Transverse colon (tissue), 4 donors: ENCODE results near the gene LARGE1. TPM values are rescaled to one million over a fixed set of nuclear protein-coding genes. Genes with fewer than 3 reads are reported as not detected.

Experiments used
- DNase-seq: peaks from one replicate; pipeline ENCODE4 v3.0.0-alpha.2; 2019
- H3K27ac ChIP-seq, 4 donors: fragments of 200-600 bp; sonication (generic); 2 replicates each; pipeline ENCODE4 v1.5.1; 2016 to 2018; ENCODE audit warnings: inconsistent platforms in 4 of 4
- H3K27me3 ChIP-seq: fragments of 200-600 bp; sonication (generic); 2 replicates; pipeline ENCODE4 v1.5.1; 2017; ENCODE audit warnings: inconsistent platforms
- H3K36me3 ChIP-seq, 4 donors: fragments of 200-600 bp; sonication (generic); 2 replicates each; pipeline ENCODE4 v1.5.1; 2017 to 2019; ENCODE audit warnings: inconsistent platforms in 4 of 4
- H3K4me1 ChIP-seq, 4 donors: fragments of 200-600 bp; sonication (generic); 2 replicates each; pipeline ENCODE4 v1.5.1; 2017 to 2020; ENCODE audit warnings: inconsistent platforms in 4 of 4
- H3K4me3 ChIP-seq, 4 donors: fragments of 200-600 bp; sonication (generic); 1 replicate in 1 of 4; 2 replicates in 3 of 4; pipeline versions ENCODE4 v1.5.1 to v1.6.1; 2017 to 2019; ENCODE audit warnings: inconsistent platforms in 4 of 4
- H3K9me3 ChIP-seq, 2 donors: fragments of 200-600 bp; sonication (generic); 2 replicates each; pipeline ENCODE4 v1.5.1; 2017 to 2019; ENCODE audit warnings: inconsistent platforms in 2 of 2
- EP300 ChIP-seq: sonication (generic); formaldehyde crosslinking; IDR thresholded peaks from one replicate; pipeline ENCODE4 v1.6.1; 2017; ENCODE audit warnings: antibody characterized with exemption, low read depth
- POLR2A ChIP-seq: fragments of 450-650 bp; IDR thresholded peaks from one replicate; pipeline ENCODE4 v1.6.1; 2016; ENCODE audit warnings: antibody characterized with exemption, mild to moderate bottlenecking, moderate library complexity
- POLR2AphosphoS5 ChIP-seq, 3 donors: sonication (generic); formaldehyde crosslinking; IDR thresholded peaks; one replicate each; pipeline ENCODE4 v1.6.1; 2016; ENCODE audit warnings: antibody characterized with exemption in 3 of 3
- WGBS, 2 donors: methylation state at CpG; one replicate each; pipeline ENCODE4 v1.1.5; 2018; ENCODE audit warnings: low coverage in 1 of 2; 5-methylcytosine and 5-hydroxymethylcytosine counted together
- in situ Hi-C, 4 donors: fragments of 200-750 bp; cut with MboI; loops; one replicate each; pipeline versions ENCODE4 v1.15.0 to v1.15.1; 2017; ENCODE audit warnings: low sequenced_read_pairs in 3 of 4, low pct_ligation_motif_present in 1 of 4, low pct_unique_long_range_greater_than_20kb in 1 of 4
- intact Hi-C: fragments of 100-400 bp; cut with DNase I; formaldehyde crosslinking; loops from one replicate; pipeline ENCODE4 v1.15.1; 2023; ENCODE audit warnings: low total_unique reads
- total RNA-seq, 4 donors: library from RNA; depleted of rRNA; stranded (reverse); fragments of >200 nt; gene quantifications; one replicate each; pipeline ENCODE4 v1.1.0, GENCODE V29; 2016
- TF ChIP-seq, protein P1 (sequence below), 5 experiments: fragments of 200-600 bp in 3 of 5; fragments of 450-650 bp in 2 of 5; sonication (generic) in 3 of 5; IDR thresholded peaks; 1 replicate in 2 of 5; 2 replicates in 3 of 5; pipeline ENCODE4 v1.5.1; 2016 to 2017; ENCODE audit warnings: antibody characterized with exemption in 5 of 5, inconsistent platforms in 3 of 5, mild to moderate bottlenecking in 2 of 5, moderate library complexity in 1 of 5

Gene LARGE1
- total RNA-seq, 4 donors from 2014 or later = 46.5 to 304 (median 80.5) TPM

DNA sequence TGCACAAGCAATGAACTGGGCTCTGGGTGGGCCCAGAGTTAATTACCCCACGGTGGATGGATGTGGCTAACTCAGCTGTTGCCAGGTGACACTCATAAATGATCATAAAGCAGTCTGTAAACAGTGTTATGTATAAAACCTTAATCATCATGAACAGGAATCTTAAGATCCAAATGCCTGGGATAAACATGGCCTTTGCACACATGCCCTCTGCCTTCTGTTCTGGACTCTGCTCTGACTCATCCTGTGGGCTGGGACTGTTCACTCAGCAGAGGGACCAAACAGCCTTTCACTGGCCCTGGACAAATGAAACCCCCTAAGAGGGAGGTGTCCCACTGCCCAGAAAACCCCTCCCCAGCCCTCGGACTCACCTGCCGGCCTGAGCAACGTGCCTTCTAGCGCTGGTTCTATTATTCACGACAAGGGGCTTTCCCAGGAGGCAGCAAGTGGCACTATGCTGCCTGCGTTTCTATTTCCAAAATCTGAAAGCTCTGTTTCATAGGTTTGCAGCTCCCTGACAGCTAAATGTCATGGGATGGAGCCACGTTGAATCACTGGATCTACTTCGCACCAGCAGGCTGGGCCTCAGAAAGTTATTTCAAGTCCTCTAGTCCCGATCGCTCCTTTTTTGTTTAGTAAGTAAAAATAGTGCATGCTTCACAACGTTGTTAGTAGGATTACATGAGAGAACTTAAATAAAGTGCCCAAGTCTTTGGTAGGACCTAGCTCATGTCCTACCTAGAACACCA lies 53.0 kb downstream of the LARGE1 start:
- Histone ChIP-seq H3K27me3 (no peaks in the 10 kb centered on the region), H3K36me3 (no peaks in the 10 kb centered on the region), H3K4me3 (no peak overlapping the region), H3K27ac (peak overlapping the region; percentile 81 to 86 (median 82)), H3K4me1 (peaks cover 20 to 51% (median 29%) of the 10 kb centered on the region in 4 donors), H3K9me3 (no peaks in the 10 kb centered on the region)
- peak; percentile 67 for DNase-seq
- intact Hi-C loops = no loop called here
- in situ Hi-C loops = no loop called here
- TF ChIP-seq POLR2AphosphoS5 (IDR thresholded peaks at IDR 0.05) = peak in 2 of 3 donors; percentile 62 to 74
- TF ChIP-seq POLR2A = no peak
- TF ChIP-seq EP300 = no peak
- TF ChIP-seq, protein P1, sequence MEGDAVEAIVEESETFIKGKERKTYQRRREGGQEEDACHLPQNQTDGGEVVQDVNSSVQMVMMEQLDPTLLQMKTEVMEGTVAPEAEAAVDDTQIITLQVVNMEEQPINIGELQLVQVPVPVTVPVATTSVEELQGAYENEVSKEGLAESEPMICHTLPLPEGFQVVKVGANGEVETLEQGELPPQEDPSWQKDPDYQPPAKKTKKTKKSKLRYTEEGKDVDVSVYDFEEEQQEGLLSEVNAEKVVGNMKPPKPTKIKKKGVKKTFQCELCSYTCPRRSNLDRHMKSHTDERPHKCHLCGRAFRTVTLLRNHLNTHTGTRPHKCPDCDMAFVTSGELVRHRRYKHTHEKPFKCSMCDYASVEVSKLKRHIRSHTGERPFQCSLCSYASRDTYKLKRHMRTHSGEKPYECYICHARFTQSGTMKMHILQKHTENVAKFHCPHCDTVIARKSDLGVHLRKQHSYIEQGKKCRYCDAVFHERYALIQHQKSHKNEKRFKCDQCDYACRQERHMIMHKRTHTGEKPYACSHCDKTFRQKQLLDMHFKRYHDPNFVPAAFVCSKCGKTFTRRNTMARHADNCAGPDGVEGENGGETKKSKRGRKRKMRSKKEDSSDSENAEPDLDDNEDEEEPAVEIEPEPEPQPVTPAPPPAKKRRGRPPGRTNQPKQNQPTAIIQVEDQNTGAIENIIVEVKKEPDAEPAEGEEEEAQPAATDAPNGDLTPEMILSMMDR (IDR thresholded peaks at IDR 0.05) = no peak
- WGBS, 2 donors = 13 to 35% methylated on average over 5 to 12 of the region's 12 CpGs

DNA sequence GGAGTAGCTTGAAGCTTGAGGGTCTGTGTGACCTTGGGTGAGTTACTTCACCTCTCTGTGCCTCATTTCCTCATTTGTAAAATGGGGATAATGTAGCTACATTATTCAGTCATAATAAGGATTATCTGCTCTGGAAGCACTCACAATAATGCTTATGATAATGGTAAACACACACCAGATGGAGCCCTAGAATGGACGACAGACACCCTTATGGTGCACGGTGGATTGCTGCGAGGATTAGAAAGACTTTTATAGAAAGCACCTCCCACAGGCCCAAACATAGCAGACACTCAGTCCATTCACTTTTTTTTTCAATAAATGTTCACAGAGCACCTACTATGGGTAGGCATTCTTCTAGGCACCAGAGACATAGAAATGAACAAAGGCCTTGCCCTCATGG lies 53.8 kb downstream of the LARGE1 start:
- 58 to 87% methylated on average over 3 of the region's 3 CpGs for WGBS, 2 donors
- Histone ChIP-seq H3K4me3 (no peak overlapping the region), H3K36me3 (no peaks in the 10 kb centered on the region), H3K27me3 (no peaks in the 10 kb centered on the region), H3K27ac (peak overlapping the region; percentile 81 to 86 (median 82)), H3K9me3 (no peaks in the 10 kb centered on the region), H3K4me1 (peaks cover 20 to 51% (median 29%) of the 10 kb centered on the region in 4 donors)
- TF ChIP-seq EP300 (no peak), POLR2AphosphoS5 (IDR thresholded peaks at IDR 0.05) (no peak), POLR2A (no peak)
- TF ChIP-seq, protein P1 (IDR thresholded peaks at IDR 0.05) = no peak
- in situ Hi-C loops = no loop called here
- DNase-seq = no peak
- intact Hi-C loops = no loop called here

- H3K36me3 ChIP-seq = no peaks in the 10 kb centered on the region
- H3K4me3 ChIP-seq = no peak overlapping the region
- peaks cover 20 to 51% (median 29%) of the 10 kb centered on the region in 4 donors for H3K4me1 ChIP-seq
- intact Hi-C loops (no loop called here), in situ Hi-C loops (no loop called here)
- H3K27me3 ChIP-seq = no peaks in the 10 kb centered on the region
- TF ChIP-seq, protein P1 (IDR thresholded peaks at IDR 0.05) = no peak
- TF ChIP-seq POLR2AphosphoS5 (IDR thresholded peaks at IDR 0.05) (no peak), POLR2A (no peak), EP300 (no peak)
- DNase-seq = peak; percentile 39
- no peaks in the 10 kb centered on the region for H3K9me3 ChIP-seq
- 38% methylated on average over 1 of the region's 1 CpG; no CpG with 5 or more reads in 1 of the 2 donors for WGBS, 2 donors
- H3K27ac ChIP-seq = peak overlapping the region; percentile 81 to 86 (median 82)
Measured at GRCh38 chr22:33865996-33866395, 54.3 kb downstream of the LARGE1 start.

- no peak for TF ChIP-seq POLR2A
- TF ChIP-seq POLR2AphosphoS5 (IDR thresholded peaks at IDR 0.05) = no peak
- TF ChIP-seq, protein P1 (IDR thresholded peaks at IDR 0.05) = no peak
- TF ChIP-seq EP300 = no peak
- H3K9me3 ChIP-seq = no peaks in the 10 kb centered on the region
Measured at GRCh38 chr22:33865248-33865647, 55.0 kb downstream of the LARGE1 start.

More at GRCh38 chr22:33865248-33865647, 55.0 kb downstream of the LARGE1 start:
- H3K36me3 ChIP-seq = no peaks in the 10 kb centered on the region
- DNase-seq = no peak
- 66 to 79% methylated on average over 2 to 5 of the region's 5 CpGs for WGBS, 2 donors
- H3K4me1 ChIP-seq = peaks cover 20 to 51% (median 29%) of the 10 kb centered on the region in 4 donors
- intact Hi-C loops = no loop called here
- in situ Hi-C loops = no loop called here
- H3K27ac ChIP-seq = peak overlapping the region; percentile 15 to 81 (median 66)
- H3K27me3 ChIP-seq = no peaks in the 10 kb centered on the region
- H3K4me3 ChIP-seq = no peak overlapping the region
